GM06990 (cell line): ENCODE results near the gene GCG.

Experiments used
- DNase-seq: peaks from one replicate; pipeline ENCODE4 v3.0.0-alpha.2; 2011; ENCODE audit not compliant: insufficient read length; ENCODE audit errors: extremely low read depth
- H3K27me3 ChIP-seq: replicated peaks from 2 replicates; pipeline ENCODE4 v1.6.0; 2011; ENCODE audit warnings: low read length; ENCODE audit not compliant: control insufficient read depth, insufficient read depth
- H3K36me3 ChIP-seq: 2 replicates; pipeline ENCODE4 v1.5.1; 2011; ENCODE audit warnings: low read length; ENCODE audit not compliant: control insufficient read depth, insufficient read depth
- H3K4me3 ChIP-seq: replicated peaks from 2 replicates; pipeline ENCODE4 v1.5.1; 2011; ENCODE audit warnings: low read depth, mild to moderate bottlenecking, control low read depth, low read length
- CTCF ChIP-seq: IDR thresholded peaks from 2 replicates; pipeline ENCODE4 v1.5.1; 2011; ENCODE audit warnings: low read length, control low read depth, mild to moderate bottlenecking, inconsistent platforms; ENCODE audit not compliant: insufficient read depth, poor library complexity, severe bottlenecking

The GCG gene

GRCh38 chr2:162111958-162112850, 39.8 kb downstream of the GCG start:
- no peaks in the 10 kb centered on the region for H3K36me3 ChIP-seq
- H3K27me3 ChIP-seq: no peaks in the 10 kb centered on the region; the same call in 1 of the 2 replicates
- DNase-seq: no peak
- no peak for TF ChIP-seq CTCF
- H3K4me3 ChIP-seq: no peak overlapping the region

- TF ChIP-seq CTCF: no peak
- DNase-seq: no peak
- no peaks in the 10 kb centered on the region; the same call in 1 of the 2 replicates for H3K27me3 ChIP-seq
- H3K36me3 ChIP-seq: no peaks in the 10 kb centered on the region
- H3K4me3 ChIP-seq: no peak overlapping the region
Observed at GRCh38 chr2:162107361-162107901, 44.6 kb downstream of the GCG start.

GRCh38 chr2:162106746-162107145, 45.3 kb downstream of the GCG start:
- Histone ChIP-seq H3K4me3 (no peak overlapping the region), H3K36me3 (no peaks in the 10 kb centered on the region), H3K27me3 (no peaks in the 10 kb centered on the region; the same call in 1 of the 2 replicates)
- no peak for DNase-seq
- TF ChIP-seq CTCF: no peak

GRCh38 chr2:162106146-162106551, 45.9 kb downstream of the GCG start:
- Histone ChIP-seq H3K4me3 (no peak overlapping the region), H3K36me3 (no peaks in the 10 kb centered on the region), H3K27me3 (no peaks in the 10 kb centered on the region; the same call in 1 of the 2 replicates)
- no peak for TF ChIP-seq CTCF
- no peak for DNase-seq

- Histone ChIP-seq H3K4me3 (no peak overlapping the region), H3K36me3 (no peaks in the 10 kb centered on the region), H3K27me3 (no peaks in the 10 kb centered on the region; the same call in 1 of the 2 replicates)
- DNase-seq: no peak
- no peak for TF ChIP-seq CTCF
Observed at GRCh38 chr2:162103443-162104009, 48.5 kb downstream of the GCG start.
